Spleen (tissue), 11 donors: Measurements from ENCODE around the gene MYO1D. TPM values are rescaled to one million over a fixed set of nuclear protein-coding genes. Genes with fewer than 3 reads are reported as not detected.

ENCODE experiments used
- DNase-seq: peaks from one replicate; pipeline ENCODE4 v3.0.0-alpha.2; 2020
- H3K27ac ChIP-seq, 8 donors: fragments of 200-600 bp; sonication (generic) in 7 of 8; 1 replicate in 4 of 8; 2 replicates in 4 of 8; pipeline versions ENCODE4 v1.5.0 to v1.8.0; 2016 to 2021; ENCODE audit warnings: inconsistent platforms in 4 of 8, mild to moderate bottlenecking in 4 of 8, moderate library complexity in 1 of 8
- H3K27me3 ChIP-seq, 7 donors: fragments of 200-600 bp; sonication (generic) in 6 of 7; replicated peaks in 1 of 7; 1 replicate in 4 of 7; 2 replicates in 3 of 7; pipeline versions ENCODE4 v1.5.0 to v1.8.0; 2016 to 2021; ENCODE audit warnings: inconsistent platforms in 3 of 7, mild to moderate bottlenecking in 1 of 7
- H3K36me3 ChIP-seq, 6 donors: fragments of 200-600 bp; sonication (generic) in 5 of 6; 1 replicate in 4 of 6; 2 replicates in 2 of 6; pipeline versions ENCODE4 v1.5.0 to v1.8.0; 2016 to 2021; ENCODE audit warnings: inconsistent platforms in 2 of 6
- H3K4me1 ChIP-seq, 6 donors: fragments of 200-600 bp; sonication (generic) in 5 of 6; 1 replicate in 3 of 6; 2 replicates in 3 of 6; pipeline versions ENCODE4 v1.5.0 to v1.8.0; 2016 to 2021; ENCODE audit warnings: inconsistent platforms in 3 of 6
- H3K4me3 ChIP-seq, 8 donors: fragments of 200-600 bp; sonication (generic) in 7 of 8; 1 replicate in 4 of 8; 2 replicates in 4 of 8; pipeline versions ENCODE4 v1.5.0 to v1.8.0; 2016 to 2021; ENCODE audit warnings: inconsistent platforms in 4 of 8, mild to moderate bottlenecking in 4 of 8, moderate library complexity in 2 of 8
- H3K9me3 ChIP-seq, 8 donors: fragments of 200-600 bp; sonication (generic) in 7 of 8; 1 replicate in 4 of 8; 2 replicates in 4 of 8; pipeline versions ENCODE4 v1.5.0 to v1.8.0; 2016 to 2021; ENCODE audit warnings: inconsistent platforms in 4 of 8
- POLR2A ChIP-seq, 3 donors: fragments of 450-650 bp; IDR thresholded peaks; one replicate each; pipeline ENCODE4 v1.5.1; 2017; ENCODE audit warnings: antibody characterized with exemption in 3 of 3, mild to moderate bottlenecking in 1 of 3
- POLR2AphosphoS5 ChIP-seq, 3 donors: sonication (generic); formaldehyde crosslinking; IDR thresholded peaks; one replicate each; pipeline ENCODE4 v1.5.1; 2017; ENCODE audit warnings: antibody characterized with exemption in 3 of 3
- WGBS, 5 donors: extraction: QIAGEN DNeasy Blood & Tissue Kit in 3 of 5; methylation state at CpG; one replicate each; pipeline versions ENCODE4 v1.1.5 to v1.1.7; 2013 to 2018; 5-methylcytosine and 5-hydroxymethylcytosine counted together
- intact Hi-C: fragments of 100-400 bp; cut with DNase I; formaldehyde crosslinking; loops from one replicate; pipeline ENCODE4 v1.15.0; 2023; ENCODE audit warnings: low total_unique reads
- polyA plus RNA-seq, 3 donors: library from polyadenylated mRNA; stranded (reverse); fragments of 200-250 nt; gene quantifications; one replicate each; pipeline ENCODE4 v1.2.1, GENCODE V29; 2013
- total RNA-seq, 7 donors: library from RNA; depleted of rRNA in 3 of 7; stranded (reverse); fragments of >200 nt in 3 of 7; fragmentation: NEBNext Ultra II Directional in 4 of 7; extraction: Animal tissue kit (Norgen Biotek cat#: 25700) in 4 of 7; gene quantifications; one replicate each; pipeline versions ENCODE4 v1.1.0 to v1.2.1, GENCODE V29; 2016 to 2021
- TF ChIP-seq, protein P1 (sequence below), 11 experiments: fragments of 200-600 bp in 7 of 11; fragments of 450-650 bp in 4 of 11; sonication (generic) in 4 of 11; IDR thresholded peaks in 8 of 11; conservative IDR thresholded peaks in 3 of 11; 1 replicate in 7 of 11; 2 replicates in 4 of 11; pipeline versions ENCODE4 v1.4.0 to v1.8.0; 2016 to 2021; ENCODE audit warnings: antibody characterized with exemption in 11 of 11, inconsistent platforms in 4 of 11, mild to moderate bottlenecking in 1 of 11
- donor health status: healthy with polysubstance abuse.
- donor health status: DM: no; HTN: no; CAD: no; lungs with moderate emphysema.
- donor health status: DM: no; HTN: no; CAD: no.
- donor health status: Bipolar disorder and iron deficiency.
- donor health status: healthy.
- donor health status: DM: no; HTN: no; CAD: no.
- donor health status: DM: yes; HTN: yes; CAD: no.

MYO1D gene
- total and polyA plus RNA-seq, 10 donors = 2.3 to 36.4 (median 23.4) TPM

DNA sequence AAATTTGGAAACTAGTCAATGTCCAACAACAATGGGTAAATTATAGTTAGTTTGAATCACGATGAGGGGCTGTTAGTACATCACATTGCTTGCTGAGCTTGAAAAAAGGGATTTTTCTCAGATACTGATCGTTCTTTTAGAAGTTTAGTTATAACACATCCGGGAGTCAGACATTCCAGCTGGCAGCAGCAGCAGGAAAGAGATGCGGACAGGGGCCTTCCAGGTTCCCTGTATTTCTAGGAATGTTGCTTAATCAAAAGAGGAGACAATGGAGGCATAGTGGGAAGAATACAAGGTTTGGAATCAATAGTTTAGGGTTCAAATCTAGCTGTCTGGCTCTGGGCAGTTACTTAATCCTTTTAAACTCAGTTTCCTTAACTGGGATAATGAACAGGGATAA, 362.3 kb downstream of the MYO1D start:
- Histone ChIP-seq H3K4me1 (peaks cover 10 to 70% (median 36%) of the 10 kb centered on the region in 6 donors), H3K27ac (peak overlapping the region in 2 of 8 donors; percentile 81 to 85), H3K27me3 (peaks cover 0 to 16% (median 0%) of the 10 kb centered on the region in 7 donors), H3K36me3 (no peaks in the 10 kb centered on the region), H3K9me3 (no peaks in the 10 kb centered on the region), H3K4me3 (no peak overlapping the region)
- TF ChIP-seq POLR2A (IDR thresholded peaks at IDR 0.05) = no peak
- no peak for TF ChIP-seq POLR2AphosphoS5 (IDR thresholded peaks at IDR 0.05)
- TF ChIP-seq, protein P1, sequence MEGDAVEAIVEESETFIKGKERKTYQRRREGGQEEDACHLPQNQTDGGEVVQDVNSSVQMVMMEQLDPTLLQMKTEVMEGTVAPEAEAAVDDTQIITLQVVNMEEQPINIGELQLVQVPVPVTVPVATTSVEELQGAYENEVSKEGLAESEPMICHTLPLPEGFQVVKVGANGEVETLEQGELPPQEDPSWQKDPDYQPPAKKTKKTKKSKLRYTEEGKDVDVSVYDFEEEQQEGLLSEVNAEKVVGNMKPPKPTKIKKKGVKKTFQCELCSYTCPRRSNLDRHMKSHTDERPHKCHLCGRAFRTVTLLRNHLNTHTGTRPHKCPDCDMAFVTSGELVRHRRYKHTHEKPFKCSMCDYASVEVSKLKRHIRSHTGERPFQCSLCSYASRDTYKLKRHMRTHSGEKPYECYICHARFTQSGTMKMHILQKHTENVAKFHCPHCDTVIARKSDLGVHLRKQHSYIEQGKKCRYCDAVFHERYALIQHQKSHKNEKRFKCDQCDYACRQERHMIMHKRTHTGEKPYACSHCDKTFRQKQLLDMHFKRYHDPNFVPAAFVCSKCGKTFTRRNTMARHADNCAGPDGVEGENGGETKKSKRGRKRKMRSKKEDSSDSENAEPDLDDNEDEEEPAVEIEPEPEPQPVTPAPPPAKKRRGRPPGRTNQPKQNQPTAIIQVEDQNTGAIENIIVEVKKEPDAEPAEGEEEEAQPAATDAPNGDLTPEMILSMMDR (IDR thresholded peaks at IDR 0.05 in 8 of 11, conservative IDR thresholded peaks at IDR 0.05 in 3 of 11) = no peak
- WGBS, 5 donors = 84 to 92% (median 88%) methylated on average over 4 of the region's 4 CpGs
- intact Hi-C loops = no loop called here
- DNase-seq = no peak

DNA sequence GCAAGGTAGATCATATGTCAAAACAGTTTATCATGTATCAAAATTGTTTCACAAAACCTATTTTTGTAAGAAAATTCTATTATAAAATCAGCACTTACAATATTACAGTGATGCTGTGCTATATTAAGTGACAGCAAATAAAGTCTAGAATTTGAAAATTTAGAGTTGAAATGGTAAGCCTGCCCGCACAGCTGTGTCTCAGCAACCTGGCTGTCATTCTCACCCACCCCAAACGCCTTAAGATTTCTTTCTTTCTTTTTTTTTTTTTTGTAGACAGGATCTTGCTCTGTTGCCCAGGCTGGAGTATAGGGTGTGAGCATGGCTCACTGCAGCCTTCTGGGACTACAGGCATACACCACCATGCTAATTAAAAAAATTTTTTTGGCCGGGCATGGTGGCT, 363.3 kb downstream of the MYO1D start:
- DNase-seq = no peak
- peaks cover 5 to 63% (median 26%) of the 10 kb centered on the region in 6 donors for H3K4me1 ChIP-seq
- H3K27me3 ChIP-seq = peaks cover 0 to 5% (median 0%) of the 10 kb centered on the region in 7 donors
- H3K36me3 ChIP-seq = no peaks in the 10 kb centered on the region
- intact Hi-C loops = no loop called here
- TF ChIP-seq, protein P1 (IDR thresholded peaks at IDR 0.05 in 8 of 11, conservative IDR thresholded peaks at IDR 0.05 in 3 of 11) = no peak
- no peak for TF ChIP-seq POLR2AphosphoS5 (IDR thresholded peaks at IDR 0.05)
- no peak for TF ChIP-seq POLR2A (IDR thresholded peaks at IDR 0.05)
- H3K27ac ChIP-seq = no peak overlapping the region
- no peaks in the 10 kb centered on the region for H3K9me3 ChIP-seq
- no peak overlapping the region for H3K4me3 ChIP-seq
- 87 to 93% (median 90%) methylated on average over 3 of the region's 3 CpGs for WGBS, 5 donors

DNA sequence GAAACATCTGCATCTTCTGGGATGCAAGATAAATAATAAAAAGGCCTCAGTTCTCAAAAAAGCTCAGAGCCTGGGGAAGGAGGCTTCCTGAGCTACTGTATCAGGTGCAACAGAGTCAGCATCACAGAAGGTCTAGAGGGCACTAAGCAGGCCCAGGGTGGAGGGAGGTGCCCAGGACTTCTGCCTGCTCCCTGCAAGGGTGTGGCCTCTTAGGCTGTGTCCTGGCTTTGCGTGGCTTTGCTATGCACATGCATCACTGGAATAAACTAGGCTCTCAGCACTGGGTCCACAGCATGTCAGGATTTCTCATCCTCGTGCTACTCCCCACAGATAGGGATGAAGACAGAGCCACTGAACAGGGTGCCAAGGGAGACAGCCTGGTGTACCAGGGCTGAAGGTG, 364.6 kb downstream of the MYO1D start:
- 80 to 100% (median 92%) methylated on average over 1 to 2 of the region's 2 CpGs for WGBS, 5 donors
- TF ChIP-seq, protein P1 (IDR thresholded peaks at IDR 0.05 in 8 of 11, conservative IDR thresholded peaks at IDR 0.05 in 3 of 11) = no peak
- TF ChIP-seq POLR2A (IDR thresholded peaks at IDR 0.05) (no peak), POLR2AphosphoS5 (IDR thresholded peaks at IDR 0.05) (no peak)
- peaks cover 4 to 63% (median 16%) of the 10 kb centered on the region in 6 donors for H3K4me1 ChIP-seq
- no peak overlapping the region for H3K27ac ChIP-seq
- no peaks in the 10 kb centered on the region for H3K36me3 ChIP-seq
- H3K4me3 ChIP-seq = no peak overlapping the region
- H3K27me3 ChIP-seq = no peaks in the 10 kb centered on the region
- intact Hi-C loops = no loop called here
- DNase-seq = no peak
- no peaks in the 10 kb centered on the region for H3K9me3 ChIP-seq

DNA sequence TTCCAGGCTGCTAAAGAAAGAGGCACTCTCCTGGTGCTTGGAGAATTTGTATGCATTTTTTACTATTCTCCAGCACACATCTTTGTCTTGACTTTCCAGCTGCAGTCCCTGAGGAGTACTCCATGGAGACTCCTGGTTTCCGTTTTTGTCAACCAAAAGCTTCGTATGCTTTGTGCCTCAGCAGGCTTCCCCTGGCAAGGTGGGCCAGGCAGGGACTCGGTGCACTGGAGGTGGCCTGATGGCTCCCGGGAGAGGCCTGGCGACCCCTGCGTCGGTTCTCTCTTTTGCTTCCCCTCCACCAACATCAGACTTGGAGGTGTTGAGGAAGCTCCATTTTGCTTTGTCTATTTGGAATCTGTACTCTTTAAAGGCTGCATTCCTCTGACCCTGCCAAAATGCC, 366.5 kb downstream of the MYO1D start:
- Histone ChIP-seq H3K36me3 (no peaks in the 10 kb centered on the region), H3K27ac (no peak overlapping the region), H3K9me3 (no peaks in the 10 kb centered on the region), H3K4me1 (peaks cover 0 to 63% (median 8%) of the 10 kb centered on the region in 6 donors), H3K27me3 (no peaks in the 10 kb centered on the region), H3K4me3 (no peak overlapping the region)
- TF ChIP-seq POLR2A (IDR thresholded peaks at IDR 0.05) (no peak), POLR2AphosphoS5 (IDR thresholded peaks at IDR 0.05) (no peak)
- TF ChIP-seq, protein P1 (IDR thresholded peaks at IDR 0.05 in 8 of 11, conservative IDR thresholded peaks at IDR 0.05 in 3 of 11) = no peak
- intact Hi-C loops = no loop called here
- no peak for DNase-seq
- WGBS, 5 donors = 91 to 96% (median 94%) methylated on average over 7 of the region's 7 CpGs
